Gastrocnemius medialis (tissue), 4 donors: ENCODE results near the gene RABGAP1. TPM values are rescaled to one million over a fixed set of nuclear protein-coding genes. Genes with fewer than 3 reads are reported as not detected.

Experiments
- ATAC-seq, 2 donors: fragments of 150-250 bp; one replicate each; pipeline ENCODE4 v1.9.1; 2016
- DNase-seq, 2 donors: peaks; one replicate each; pipeline ENCODE4 v3.0.0-alpha.2; 2019
- H3K27ac ChIP-seq, 4 donors: fragments of 200-600 bp; sonication (generic); 1 replicate in 1 of 4; 2 replicates in 3 of 4; pipeline ENCODE4 v1.5.1; 2016 to 2018; ENCODE audit warnings: mild to moderate bottlenecking in 2 of 4, moderate library complexity in 1 of 4
- H3K27me3 ChIP-seq, 3 donors: fragments of 200-600 bp; sonication (generic) in 2 of 3; 1 replicate in 1 of 3; 2 replicates in 2 of 3; pipeline versions ENCODE4 v1.5.1 to v1.6.0; 2016 to 2019; ENCODE audit warnings: mild to moderate bottlenecking in 1 of 3, moderate library complexity in 1 of 3
- H3K36me3 ChIP-seq, 2 donors: fragments of 200-600 bp; sonication (generic) in 1 of 2; one replicate each; pipeline ENCODE4 v1.5.1; 2017 to 2018
- H3K4me1 ChIP-seq, 2 donors: fragments of 200-600 bp; sonication (generic) in 1 of 2; one replicate each; pipeline ENCODE4 v1.5.1; 2016 to 2017; ENCODE audit warnings: mild to moderate bottlenecking in 2 of 2
- H3K4me3 ChIP-seq, 4 donors: fragments of 200-600 bp; sonication (generic) in 3 of 4; 1 replicate in 1 of 4; 2 replicates in 3 of 4; pipeline ENCODE4 v1.5.1; 2016 to 2019; ENCODE audit warnings: mild to moderate bottlenecking in 2 of 4
- H3K9me3 ChIP-seq, 3 donors: fragments of 200-600 bp; sonication (generic) in 2 of 3; 1 replicate in 1 of 3; 2 replicates in 2 of 3; pipeline ENCODE4 v1.5.1; 2016 to 2019
- POLR2A ChIP-seq, 2 donors: fragments of 450-650 bp; IDR thresholded peaks; one replicate each; pipeline ENCODE4 v1.6.1; 2017; ENCODE audit warnings: antibody characterized with exemption in 2 of 2, mild to moderate bottlenecking in 2 of 2, moderate library complexity in 2 of 2
- in situ Hi-C, 4 donors: fragments of 200-750 bp; cut with MboI; loops; one replicate each; pipeline versions ENCODE4 v1.15.0 to v1.8.0; 2017; ENCODE audit warnings: low sequenced_read_pairs in 4 of 4
- intact Hi-C: fragments of 100-400 bp; cut with DNase I; formaldehyde crosslinking; loops from one replicate; pipeline ENCODE4 v1.15.1; 2023; ENCODE audit warnings: low total_unique reads
- total RNA-seq, 4 donors: library from RNA; depleted of rRNA; stranded (reverse); fragments of >200 nt; gene quantifications; one replicate each; pipeline versions ENCODE4 v1.1.0 to v1.2.3, GENCODE V29; 2016
- TF ChIP-seq, protein P1 (sequence below), 5 experiments: fragments of 450-650 bp in 3 of 5; fragments of 200-600 bp in 2 of 5; sonication (generic) in 2 of 5; IDR thresholded peaks in 4 of 5; conservative IDR thresholded peaks in 1 of 5; 1 replicate in 4 of 5; 2 replicates in 1 of 5; pipeline ENCODE4 v1.5.1; 2016 to 2019; ENCODE audit warnings: antibody characterized with exemption in 5 of 5, mild to moderate bottlenecking in 3 of 5, moderate library complexity in 3 of 5

The RABGAP1 gene
- total RNA-seq, 4 donors from 2014 or later, result 23.7 to 33.8 (median 26.6) TPM

DNA sequence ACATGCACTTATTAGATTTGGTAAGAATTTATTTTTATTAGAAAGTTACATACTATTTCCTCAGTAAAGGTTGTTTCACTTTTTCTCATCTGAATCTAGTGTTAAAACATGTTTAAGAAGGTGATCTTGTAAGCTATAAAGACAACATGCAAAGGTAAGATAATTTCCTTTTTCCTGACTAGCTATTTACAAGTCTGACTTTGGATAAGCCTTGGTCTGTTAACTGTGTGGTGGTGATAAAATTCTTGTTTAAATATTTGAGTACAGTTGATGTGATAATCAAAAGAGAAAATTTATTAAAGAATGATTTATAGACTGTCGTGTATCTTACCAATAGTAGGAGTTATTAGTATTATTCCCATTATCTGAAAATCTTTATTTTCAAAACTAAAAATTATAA lies 55.8 kb downstream of the RABGAP1 start:
- Histone ChIP-seq H3K27ac (no peak overlapping the region), H3K36me3 (peaks cover 0 to 43% of the 10 kb centered on the region in 2 donors), H3K4me3 (no peak overlapping the region), H3K27me3 (no peaks in the 10 kb centered on the region), H3K9me3 (no peaks in the 10 kb centered on the region), H3K4me1 (no peaks in the 10 kb centered on the region)
- intact Hi-C loops, result loop anchor here (10.0 kb wide), 1 partner anchor 532 kb away; no protein-coding TSS in a partner anchor
- no peak for TF ChIP-seq POLR2A (IDR thresholded peaks at IDR 0.05)
- TF ChIP-seq, protein P1, sequence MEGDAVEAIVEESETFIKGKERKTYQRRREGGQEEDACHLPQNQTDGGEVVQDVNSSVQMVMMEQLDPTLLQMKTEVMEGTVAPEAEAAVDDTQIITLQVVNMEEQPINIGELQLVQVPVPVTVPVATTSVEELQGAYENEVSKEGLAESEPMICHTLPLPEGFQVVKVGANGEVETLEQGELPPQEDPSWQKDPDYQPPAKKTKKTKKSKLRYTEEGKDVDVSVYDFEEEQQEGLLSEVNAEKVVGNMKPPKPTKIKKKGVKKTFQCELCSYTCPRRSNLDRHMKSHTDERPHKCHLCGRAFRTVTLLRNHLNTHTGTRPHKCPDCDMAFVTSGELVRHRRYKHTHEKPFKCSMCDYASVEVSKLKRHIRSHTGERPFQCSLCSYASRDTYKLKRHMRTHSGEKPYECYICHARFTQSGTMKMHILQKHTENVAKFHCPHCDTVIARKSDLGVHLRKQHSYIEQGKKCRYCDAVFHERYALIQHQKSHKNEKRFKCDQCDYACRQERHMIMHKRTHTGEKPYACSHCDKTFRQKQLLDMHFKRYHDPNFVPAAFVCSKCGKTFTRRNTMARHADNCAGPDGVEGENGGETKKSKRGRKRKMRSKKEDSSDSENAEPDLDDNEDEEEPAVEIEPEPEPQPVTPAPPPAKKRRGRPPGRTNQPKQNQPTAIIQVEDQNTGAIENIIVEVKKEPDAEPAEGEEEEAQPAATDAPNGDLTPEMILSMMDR (IDR thresholded peaks at IDR 0.05 in 4 of 5, conservative IDR thresholded peaks at IDR 0.05 in 1 of 5), result no peak
- ATAC-seq, result no peak
- in situ Hi-C loops, result loop anchor here in 3 of 4 donors (25.0 kb wide), 2 partner anchors 159 to 534 kb away; partner anchors contain the start of gene PDCL (in 1 of the 3)
- no peak for DNase-seq

DNA sequence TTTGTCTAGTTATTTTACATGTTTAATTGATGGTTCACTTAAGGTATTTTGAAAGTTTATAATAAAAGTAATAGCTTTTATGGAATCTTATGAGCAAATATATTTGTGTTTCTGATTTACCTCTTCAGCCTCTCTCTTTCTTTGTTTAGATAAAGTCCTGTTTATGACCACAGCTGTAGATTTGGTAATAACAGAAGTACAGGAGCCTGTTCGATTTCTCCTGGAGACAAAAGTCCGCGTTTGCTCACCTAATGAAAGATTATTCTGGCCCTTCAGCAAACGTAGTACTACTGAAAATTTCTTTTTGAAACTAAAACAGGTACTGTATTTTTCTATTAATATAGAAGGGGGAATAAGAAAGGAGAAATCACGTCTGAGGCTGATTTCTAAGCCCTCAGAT lies 57.6 kb downstream of the RABGAP1 start:
- no peak for TF ChIP-seq POLR2A (IDR thresholded peaks at IDR 0.05)
- TF ChIP-seq, protein P1 (IDR thresholded peaks at IDR 0.05 in 4 of 5, conservative IDR thresholded peaks at IDR 0.05 in 1 of 5), result no peak
- no peaks in the 10 kb centered on the region for H3K27me3 ChIP-seq
- intact Hi-C loops (loop anchor here (10.0 kb wide), 1 partner anchor 534 kb away; no protein-coding TSS in a partner anchor), in situ Hi-C loops (loop anchor here in 3 of 4 donors (25.0 kb wide), 2 partner anchors 161 to 536 kb away; partner anchors contain the start of gene PDCL (in 1 of the 3))
- peaks cover 0 to 43% of the 10 kb centered on the region in 2 donors for H3K36me3 ChIP-seq
- H3K27ac ChIP-seq, result no peak overlapping the region
- DNase-seq (no peak), ATAC-seq (no peak)
- H3K9me3 ChIP-seq, result no peaks in the 10 kb centered on the region
- peaks cover 0 to 2% of the 10 kb centered on the region in 2 donors for H3K4me1 ChIP-seq
- no peak overlapping the region for H3K4me3 ChIP-seq

DNA sequence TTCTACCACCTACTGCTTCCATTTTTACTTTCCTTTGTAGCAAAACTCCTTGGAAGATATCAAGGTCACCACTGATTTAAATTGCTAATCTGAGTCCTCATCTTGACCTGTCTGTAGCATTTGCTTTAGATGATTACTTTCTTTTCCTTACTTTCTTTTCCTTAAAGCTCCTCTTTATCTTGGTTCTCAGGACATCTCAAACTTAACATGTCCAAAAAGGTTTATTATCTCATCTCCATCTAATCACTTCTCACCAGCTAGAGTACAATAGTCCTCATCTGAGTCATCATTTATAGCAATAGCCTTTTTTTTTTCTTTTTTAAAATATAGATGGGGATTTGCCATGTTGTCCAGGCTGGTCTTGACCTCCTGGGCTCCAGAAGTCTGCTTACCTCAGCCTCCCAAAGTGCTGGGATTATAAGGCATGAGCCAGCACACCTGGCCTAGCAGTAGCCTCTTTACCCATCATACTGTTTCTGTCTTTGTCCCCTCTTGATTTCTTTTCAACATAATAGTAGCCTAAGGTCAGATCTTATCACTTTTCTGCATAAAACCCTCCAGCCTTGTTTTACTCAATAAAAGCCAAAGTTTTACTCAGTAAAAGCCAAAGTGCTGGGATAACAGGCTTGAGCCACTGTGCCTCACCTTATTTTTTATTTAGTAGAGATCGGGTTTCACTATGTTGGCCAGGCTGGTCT lies 59.7 kb downstream of the RABGAP1 start:
- intact Hi-C loops (no loop called here), in situ Hi-C loops (no loop called here)
- Histone ChIP-seq H3K9me3 (no peaks in the 10 kb centered on the region), H3K4me1 (peaks cover 0 to 8% of the 10 kb centered on the region in 2 donors), H3K27me3 (no peaks in the 10 kb centered on the region), H3K36me3 (peaks cover 0 to 59% of the 10 kb centered on the region in 2 donors), H3K4me3 (no peak overlapping the region), H3K27ac (no peak overlapping the region)
- no peak for DNase-seq
- ATAC-seq, result no peak
- no peak for TF ChIP-seq POLR2A (IDR thresholded peaks at IDR 0.05)
- TF ChIP-seq, protein P1 (IDR thresholded peaks at IDR 0.05 in 4 of 5, conservative IDR thresholded peaks at IDR 0.05 in 1 of 5), result no peak

DNA sequence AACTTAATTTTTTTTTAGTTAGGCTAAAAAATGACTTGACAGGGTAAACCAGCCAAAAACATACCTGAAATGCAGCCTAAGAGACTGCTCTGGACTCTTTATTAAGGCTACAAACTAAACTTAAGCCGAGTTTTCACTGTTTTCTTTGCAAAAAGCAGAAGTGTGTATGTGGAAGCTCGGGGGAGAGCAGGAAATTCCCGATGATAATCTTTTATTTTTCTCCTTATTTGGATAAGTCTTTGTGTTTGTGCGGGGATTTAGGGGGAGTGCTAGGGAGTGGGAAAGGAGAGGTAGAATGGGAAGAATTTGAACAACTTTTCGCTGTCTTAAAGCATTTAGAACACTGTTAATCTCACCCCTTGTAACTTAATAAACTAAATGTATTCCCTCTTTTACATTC lies 61.9 kb downstream of the RABGAP1 start:
- Histone ChIP-seq H3K4me3 (no peak overlapping the region), H3K4me1 (peaks cover 0 to 8% of the 10 kb centered on the region in 2 donors), H3K36me3 (peaks cover 0 to 63% of the 10 kb centered on the region in 2 donors), H3K27me3 (no peaks in the 10 kb centered on the region), H3K27ac (peak overlapping the region in 1 of 4 donors; percentile 43), H3K9me3 (no peaks in the 10 kb centered on the region)
- TF ChIP-seq POLR2A (IDR thresholded peaks at IDR 0.05), result no peak
- intact Hi-C loops (no loop called here), in situ Hi-C loops (no loop called here)
- no peak for DNase-seq
- ATAC-seq, result no peak

DNA sequence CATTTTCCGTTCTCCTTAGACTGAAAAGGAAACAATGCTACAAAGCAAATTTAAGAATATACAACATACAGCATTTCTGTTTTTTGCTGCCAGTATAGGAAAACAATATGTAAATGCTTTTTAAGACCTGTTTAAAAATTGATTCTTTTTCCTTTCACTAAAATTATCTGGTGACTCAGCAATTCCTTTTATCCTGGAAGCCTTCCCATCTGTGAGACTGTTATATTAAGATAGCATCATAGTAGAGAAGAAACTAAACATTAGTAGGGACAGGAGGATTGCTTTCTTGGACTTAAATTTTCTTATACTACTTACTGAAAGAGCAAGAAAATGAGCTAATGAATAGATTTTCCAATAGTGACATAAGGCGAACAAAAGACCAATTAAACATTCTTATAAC lies 62.6 kb downstream of the RABGAP1 start:
- Histone ChIP-seq H3K27me3 (no peaks in the 10 kb centered on the region), H3K4me1 (peaks cover 0 to 8% of the 10 kb centered on the region in 2 donors), H3K27ac (peak overlapping the region in 1 of 4 donors; percentile 43), H3K36me3 (peaks cover 0 to 58% of the 10 kb centered on the region in 2 donors), H3K4me3 (no peak overlapping the region), H3K9me3 (no peaks in the 10 kb centered on the region)
- no peak for TF ChIP-seq POLR2A (IDR thresholded peaks at IDR 0.05)
- intact Hi-C loops (no loop called here), in situ Hi-C loops (no loop called here)
- DNase-seq, result no peak
- ATAC-seq, result no peak
